Hematopoietic multipotent progenitor cell treated with erythropoietin and hydrocortisone succinate and interleukin-3 and kit ligand, for 8 days (in vitro differentiated cells): ENCODE measurements around the gene ARHGAP45.
"Not testable (repeated sequence)": the region's sequence is repeated elsewhere in the genome, so short reads cannot be mapped to it uniquely, and the experiment has no call there.

Source experiments
- DNase-seq: peaks from one replicate; pipeline ENCODE4 v3.0.0-alpha.2; 2015

ARHGAP45 gene

GRCh38 chr19:1116726-1117581 is 50.0 kb downstream of the ARHGAP45 start:
- no peak for DNase-seq

- no peak for DNase-seq
Observed at GRCh38 chr19:1117654-1118053, 50.7 kb downstream of the ARHGAP45 start.

GRCh38 chr19:1118999-1119398 is 52.0 kb downstream of the ARHGAP45 start:
- no peak for DNase-seq

GRCh38 chr19:1119475-1120217 is 52.7 kb downstream of the ARHGAP45 start:
- no peak for DNase-seq

GRCh38 chr19:1121395-1121794 is 54.4 kb downstream of the ARHGAP45 start:
- no peak for DNase-seq

GRCh38 chr19:1122021-1122971 is 55.3 kb downstream of the ARHGAP45 start:
- DNase-seq, result no peak

- peak; percentile 62 for DNase-seq
Observed at GRCh38 chr19:1122972-1123363, 56.0 kb downstream of the ARHGAP45 start.

- no peak for DNase-seq
Observed at GRCh38 chr19:1123381-1123780, 56.4 kb downstream of the ARHGAP45 start.

GRCh38 chr19:1123885-1124677 is 57.1 kb downstream of the ARHGAP45 start:
- DNase-seq, result no peak

GRCh38 chr19:1125601-1126467 is 58.9 kb downstream of the ARHGAP45 start:
- no peak for DNase-seq

- no peak for DNase-seq
Observed at GRCh38 chr19:1126984-1127760, 60.2 kb downstream of the ARHGAP45 start.

GRCh38 chr19:1128106-1128505 is 61.1 kb downstream of the ARHGAP45 start:
- peak; percentile 18 for DNase-seq

- not testable (repeated sequence) for DNase-seq
Observed at GRCh38 chr19:1129084-1129483, 62.1 kb downstream of the ARHGAP45 start.

- DNase-seq, result no peak
Observed at GRCh38 chr19:1129535-1129934, 62.6 kb downstream of the ARHGAP45 start.

- no peak for DNase-seq
Observed at GRCh38 chr19:1130771-1131717, 64.1 kb downstream of the ARHGAP45 start.

GRCh38 chr19:1131718-1132551 is 65.0 kb downstream of the ARHGAP45 start:
- DNase-seq, result peak; percentile 56

- no peak for DNase-seq
Observed at GRCh38 chr19:1132552-1133383, 65.8 kb downstream of the ARHGAP45 start.
